CD4-positive, CD25-positive, alpha-beta regulatory T cell (primary cell): ENCODE results near the gene MRPS10. TPM values are rescaled to one million over a fixed set of nuclear protein-coding genes. Genes with fewer than 3 reads are reported as not detected.
"Not testable (repeated sequence)": the region's sequence is repeated elsewhere in the genome, so short reads cannot be mapped to it uniquely, and the experiment has no call there.

Experiments
- ATAC-seq, 2 donors: fragments of 150-1000 bp; cut with Tn5 transposase; one replicate each; pipeline ENCODE4 v1.10.0; 2021; ENCODE audit warnings: low read depth in 2 of 2, moderate number of reproducible peaks in 2 of 2, moderate library complexity in 1 of 2
- DNase-seq, 3 donors: peaks; one replicate each; pipeline versions ENCODE4 v3.0.0 to v3.0.0-alpha.2; 2012 to 2022; ENCODE audit warnings: mixed read lengths in 1 of 3
- H3K27ac ChIP-seq: one replicate; pipeline ENCODE4 v1.7.0; 2013; ENCODE audit warnings: mild to moderate bottlenecking, low read length; ENCODE audit not compliant: insufficient read depth, poor library complexity, severe bottlenecking
- H3K27me3 ChIP-seq: one replicate; pipeline ENCODE4 v1.7.0; 2013; ENCODE audit warnings: low read length; ENCODE audit not compliant: control insufficient read depth, insufficient read depth
- H3K36me3 ChIP-seq: one replicate; pipeline ENCODE4 v1.7.0; 2013; ENCODE audit warnings: mild to moderate bottlenecking, low read length, moderate library complexity; ENCODE audit not compliant: control insufficient read depth, insufficient read depth
- H3K4me1 ChIP-seq: 2 replicates; pipeline ENCODE4 v1.7.0; 2013; ENCODE audit warnings: mild to moderate bottlenecking, low read length; ENCODE audit not compliant: insufficient read depth, control insufficient read depth, poor library complexity, severe bottlenecking
- H3K4me3 ChIP-seq: one replicate; pipeline ENCODE4 v1.7.0; 2013; ENCODE audit warnings: low read depth, mild to moderate bottlenecking, low read length, moderate library complexity
- H3K9me3 ChIP-seq, 2 experiments: 1 replicate in 1 of 2; 2 replicates in 1 of 2; pipeline ENCODE4 v1.7.0; 2013; ENCODE audit warnings: low read length in 2 of 2, mild to moderate bottlenecking in 1 of 2, moderate library complexity in 1 of 2; ENCODE audit not compliant: control insufficient read depth in 2 of 2
- H3K27ac Mint-ChIP-seq, 3 donors: one replicate each; pipeline ENCODE4 v1.8.0; 2020 to 2022; ENCODE audit warnings: mild to moderate bottlenecking in 3 of 3, mixed read lengths in 3 of 3, moderate library complexity in 2 of 3
- H3K27me3 Mint-ChIP-seq: one replicate; pipeline ENCODE4 v1.8.0; 2022; ENCODE audit warnings: mild to moderate bottlenecking, mixed read lengths
- H3K36me3 Mint-ChIP-seq: one replicate; pipeline ENCODE4 v1.8.0; 2020; ENCODE audit warnings: mixed read lengths
- H3K4me1 Mint-ChIP-seq, 4 donors: one replicate each; pipeline ENCODE4 v1.8.0; 2020 to 2022; ENCODE audit warnings: mixed read lengths in 4 of 4, mild to moderate bottlenecking in 1 of 4
- H3K4me3 Mint-ChIP-seq, 4 donors: one replicate each; pipeline ENCODE4 v1.8.0; 2020 to 2022; ENCODE audit warnings: mild to moderate bottlenecking in 4 of 4, mixed read lengths in 4 of 4, moderate library complexity in 3 of 4
- H3K9me3 Mint-ChIP-seq, 7 donors: one replicate each; pipeline ENCODE4 v1.8.0; 2020 to 2022; ENCODE audit warnings: mixed read lengths in 7 of 7, mild to moderate bottlenecking in 3 of 7, moderate library complexity in 2 of 7
- polyA plus RNA-seq, 4 donors: library from polyadenylated mRNA; unstranded; fragments of 300-500 nt; fragmentation: Illumina TruSeq; gene quantifications; one replicate each; pipeline ENCODE4 v1.2.3, GENCODE V29; 2021
- total RNA-seq: library from RNA; stranded (reverse); gene quantifications from one replicate; pipeline ENCODE4 v1.2.3, GENCODE V29; 2022

Gene MRPS10
- total and polyA plus RNA-seq, 5 donors from 2014 or later = 16.2 to 53.9 (median 45.9) TPM

DNA sequence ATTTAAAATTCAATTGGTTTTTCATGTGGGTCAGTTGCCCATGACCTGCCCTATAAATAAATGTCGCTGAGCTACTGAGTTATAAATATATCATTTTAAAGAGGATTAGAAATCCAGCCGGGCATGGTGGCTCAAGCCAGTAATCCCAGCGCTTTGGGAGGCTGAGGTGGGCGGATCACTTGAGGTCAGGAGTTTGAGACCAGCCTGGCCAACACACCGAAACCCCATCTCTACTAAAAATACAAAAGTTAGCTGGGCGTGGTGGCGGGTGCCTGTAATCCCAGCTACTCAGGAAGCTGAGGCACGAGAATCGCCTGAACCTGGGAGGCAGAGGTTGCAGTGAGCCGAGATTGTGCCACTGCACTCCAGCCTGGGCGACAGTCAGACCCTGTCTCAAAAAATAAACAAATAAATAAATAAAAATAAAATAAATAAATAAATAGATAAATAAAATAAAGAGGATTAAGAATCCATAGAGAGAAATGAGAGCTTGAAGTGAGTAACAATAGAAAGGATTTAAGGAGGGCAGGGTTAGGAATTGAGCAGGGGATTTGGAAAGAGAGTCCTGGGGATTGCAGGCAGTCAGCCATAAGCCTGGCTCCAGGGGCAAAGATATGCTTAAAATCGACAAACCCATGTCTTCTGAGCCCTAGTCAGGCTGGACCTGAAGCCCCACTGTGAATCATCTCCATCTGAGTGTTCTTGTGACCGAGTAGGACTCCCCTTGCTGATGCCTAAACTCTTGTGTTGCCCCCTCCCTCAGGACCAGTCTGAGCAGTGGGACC lies 15.3 kb downstream of the MRPS10 start:
- H3K27me3 ChIP-seq, H3K9me3 Mint-ChIP-seq, ATAC-seq, H3K4me1 Mint-ChIP-seq, H3K27ac Mint-ChIP-seq, DNase-seq, H3K4me1 ChIP-seq, H3K27me3 Mint-ChIP-seq, H3K4me3 ChIP-seq, H3K9me3 ChIP-seq, H3K27ac ChIP-seq, H3K4me3 Mint-ChIP-seq: not testable (repeated sequence)
- H3K36me3 ChIP-seq = peaks cover 17% of the 10 kb centered on the region
- peaks cover 26% of the 10 kb centered on the region for H3K36me3 Mint-ChIP-seq

DNA sequence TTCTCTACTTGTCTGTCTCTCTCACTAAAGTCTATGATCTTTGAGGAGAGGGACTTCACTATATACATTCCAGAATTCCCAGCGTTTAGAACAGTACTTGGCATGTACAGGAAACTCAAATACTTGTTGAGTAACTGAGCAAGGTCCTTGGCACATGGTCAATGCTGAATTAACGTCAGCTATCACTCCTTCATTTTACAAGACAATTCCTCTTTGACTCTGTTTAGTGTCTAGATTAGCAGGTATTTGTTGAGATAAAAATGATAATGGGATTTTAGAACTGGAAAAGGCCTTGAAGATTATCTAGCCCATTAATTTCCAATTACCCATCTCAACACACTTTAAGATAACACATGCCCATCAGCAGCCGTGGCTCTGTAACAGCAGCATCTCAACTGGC lies 16.3 kb downstream of the MRPS10 start:
- H3K27me3 ChIP-seq = no peaks in the 10 kb centered on the region
- peak overlapping the region in 1 of 3 donors; percentile 69 for H3K27ac Mint-ChIP-seq
- peaks cover 12% of the 10 kb centered on the region for H3K36me3 ChIP-seq
- H3K9me3 ChIP-seq = no peaks in the 10 kb centered on the region
- H3K4me3 Mint-ChIP-seq = no peak overlapping the region
- H3K9me3 Mint-ChIP-seq = peaks cover 0 to 4% (median 0%) of the 10 kb centered on the region in 7 donors
- H3K4me1 ChIP-seq = no peaks in the 10 kb centered on the region
- H3K27ac ChIP-seq = no peak overlapping the region
- ATAC-seq (no peak), DNase-seq (no peak)
- peaks cover 26% of the 10 kb centered on the region for H3K36me3 Mint-ChIP-seq
- H3K4me1 Mint-ChIP-seq = peaks cover 2 to 7% (median 4%) of the 10 kb centered on the region in 4 donors
- H3K4me3 ChIP-seq = no peak overlapping the region
- no peaks in the 10 kb centered on the region for H3K27me3 Mint-ChIP-seq

DNA sequence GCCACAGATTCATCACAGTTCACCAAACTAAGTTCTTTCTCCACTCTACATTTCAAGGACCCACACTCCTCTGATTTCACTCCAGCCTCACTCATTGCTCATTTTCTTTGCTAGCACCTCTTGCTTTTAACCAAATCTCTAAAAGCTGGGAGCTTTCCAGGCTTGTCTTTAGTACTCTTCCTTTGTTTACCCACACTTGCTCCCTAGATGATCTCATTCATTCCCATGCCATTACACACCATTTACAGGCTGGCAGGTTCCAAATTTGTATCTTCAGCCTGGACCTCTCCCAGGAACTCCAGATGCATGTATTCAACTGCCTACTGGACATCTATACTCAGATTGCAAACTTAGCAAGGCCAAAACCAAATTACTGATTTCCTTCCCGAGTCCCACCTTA lies 17.6 kb downstream of the MRPS10 start:
- Histone ChIP-seq H3K36me3 (peaks cover 9% of the 10 kb centered on the region), H3K4me1 (no peaks in the 10 kb centered on the region), H3K4me3 (no peak overlapping the region), H3K27ac (no peak overlapping the region), H3K9me3 (no peaks in the 10 kb centered on the region), H3K27me3 (no peaks in the 10 kb centered on the region)
- no peak for DNase-seq
- no peaks in the 10 kb centered on the region for H3K27me3 Mint-ChIP-seq
- no peak for ATAC-seq
- peaks cover 0 to 4% (median 0%) of the 10 kb centered on the region in 7 donors for H3K9me3 Mint-ChIP-seq
- peaks cover 2 to 7% (median 4%) of the 10 kb centered on the region in 4 donors for H3K4me1 Mint-ChIP-seq
- peak overlapping the region in 1 of 4 donors; percentile 63 for H3K4me3 Mint-ChIP-seq
- H3K36me3 Mint-ChIP-seq = peaks cover 19% of the 10 kb centered on the region
- H3K27ac Mint-ChIP-seq = peak overlapping the region in 2 of 3 donors; percentile 10 to 23

DNA sequence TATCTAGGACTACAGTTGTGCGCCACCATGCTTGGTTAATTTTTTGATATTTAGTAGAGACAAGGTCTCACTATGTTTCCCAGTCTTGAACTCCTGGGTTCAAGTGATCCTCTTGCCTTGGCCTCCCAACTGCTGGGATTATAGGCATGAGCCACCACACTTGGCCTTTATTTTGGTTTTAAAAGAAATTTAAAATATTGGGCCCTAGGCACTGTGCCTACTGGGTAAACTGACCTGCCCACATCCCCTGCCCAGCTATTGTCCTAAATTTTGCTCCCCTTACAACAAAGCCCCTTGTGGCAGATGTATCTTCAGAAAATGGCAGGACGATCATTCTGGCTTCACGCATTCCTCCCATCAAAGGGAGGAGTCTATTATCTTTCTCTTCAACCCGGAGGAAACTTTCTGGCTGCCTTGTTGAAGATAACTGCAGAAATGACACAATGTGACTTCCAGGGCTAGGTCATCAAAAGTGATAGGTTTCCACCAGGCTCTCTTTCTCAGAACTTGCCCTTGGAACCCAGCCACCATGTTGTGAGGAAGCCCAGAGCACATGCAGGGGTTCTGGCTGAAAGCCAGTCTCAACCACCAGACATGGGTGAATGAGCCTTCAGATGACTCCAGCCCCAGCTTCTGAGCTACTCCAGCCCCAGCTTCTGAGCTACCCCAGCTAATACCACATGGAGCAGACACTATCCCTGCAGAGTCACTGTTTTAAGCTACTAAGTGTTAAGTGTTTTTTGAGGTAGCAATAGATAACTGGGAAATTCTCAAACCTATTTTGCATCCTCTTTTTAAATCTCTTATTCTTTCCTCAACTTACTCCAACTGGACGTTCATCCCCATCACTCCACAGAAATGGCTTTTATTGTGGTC lies 18.3 kb downstream of the MRPS10 start:
- Histone ChIP-seq H3K4me3 (no peak overlapping the region), H3K36me3 (peaks cover 3% of the 10 kb centered on the region), H3K27me3 (no peaks in the 10 kb centered on the region), H3K9me3 (no peaks in the 10 kb centered on the region), H3K4me1 (no peaks in the 10 kb centered on the region), H3K27ac (no peak overlapping the region)
- Mint-ChIP-seq H3K27ac (no peak overlapping the region), H3K4me1 (peaks cover 2 to 7% (median 4%) of the 10 kb centered on the region in 4 donors), H3K36me3 (peaks cover 19% of the 10 kb centered on the region), H3K9me3 (peaks cover 0 to 4% (median 0%) of the 10 kb centered on the region in 7 donors), H3K4me3 (no peak overlapping the region), H3K27me3 (no peaks in the 10 kb centered on the region)
- DNase-seq = no peak
- ATAC-seq = no peak

DNA sequence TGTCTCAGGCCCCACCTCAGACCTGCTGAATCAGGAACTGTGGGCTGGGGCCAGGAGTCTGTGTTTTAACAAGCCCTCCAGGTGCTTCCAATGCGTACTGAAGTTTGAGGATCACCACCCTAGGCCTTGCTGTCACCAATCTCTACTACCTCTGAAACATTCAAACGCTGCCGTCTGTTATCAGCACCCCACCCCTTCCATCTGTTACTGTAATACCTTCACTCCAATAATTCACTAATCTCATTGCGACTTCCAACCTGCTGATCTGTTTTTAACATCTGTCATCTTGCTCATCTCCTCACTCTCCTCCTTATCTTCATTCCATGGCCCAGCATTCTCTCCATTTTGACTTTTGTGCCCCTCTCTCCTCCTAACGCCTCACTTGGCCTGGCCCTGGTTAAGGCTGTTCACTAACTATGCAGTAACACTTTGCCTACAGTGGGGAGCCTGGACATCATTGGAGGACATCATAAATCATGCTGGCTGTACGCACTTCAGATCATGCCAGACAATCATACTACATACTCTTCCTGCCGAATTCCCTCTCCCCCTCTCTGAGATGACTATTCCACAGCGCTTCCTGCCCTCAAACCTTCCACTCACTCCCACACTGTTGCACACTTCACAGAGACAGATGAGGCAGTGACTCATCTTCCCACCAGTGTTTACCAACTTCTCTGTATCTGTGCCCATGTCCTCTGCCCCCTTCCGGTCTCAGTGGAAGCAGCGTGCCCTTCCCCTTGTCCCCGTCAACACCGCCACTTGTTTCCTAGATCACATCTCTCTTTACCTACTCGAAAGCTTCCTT lies 19.9 kb downstream of the MRPS10 start:
- Histone ChIP-seq H3K9me3 (no peaks in the 10 kb centered on the region), H3K27me3 (no peaks in the 10 kb centered on the region), H3K36me3 (no peaks in the 10 kb centered on the region), H3K4me1 (no peaks in the 10 kb centered on the region), H3K4me3 (no peak overlapping the region), H3K27ac (no peak overlapping the region)
- H3K27ac Mint-ChIP-seq = no peak overlapping the region
- H3K27me3 Mint-ChIP-seq = no peaks in the 10 kb centered on the region
- DNase-seq = peak in 1 of 3 donors; percentile 20
- peaks cover 0 to 4% (median 0%) of the 10 kb centered on the region in 7 donors for H3K9me3 Mint-ChIP-seq
- ATAC-seq = peak; percentile 71 to 73
- H3K4me3 Mint-ChIP-seq = no peak overlapping the region
- peaks cover 2 to 7% (median 4%) of the 10 kb centered on the region in 4 donors for H3K4me1 Mint-ChIP-seq
- H3K36me3 Mint-ChIP-seq = peaks cover 19% of the 10 kb centered on the region

DNA sequence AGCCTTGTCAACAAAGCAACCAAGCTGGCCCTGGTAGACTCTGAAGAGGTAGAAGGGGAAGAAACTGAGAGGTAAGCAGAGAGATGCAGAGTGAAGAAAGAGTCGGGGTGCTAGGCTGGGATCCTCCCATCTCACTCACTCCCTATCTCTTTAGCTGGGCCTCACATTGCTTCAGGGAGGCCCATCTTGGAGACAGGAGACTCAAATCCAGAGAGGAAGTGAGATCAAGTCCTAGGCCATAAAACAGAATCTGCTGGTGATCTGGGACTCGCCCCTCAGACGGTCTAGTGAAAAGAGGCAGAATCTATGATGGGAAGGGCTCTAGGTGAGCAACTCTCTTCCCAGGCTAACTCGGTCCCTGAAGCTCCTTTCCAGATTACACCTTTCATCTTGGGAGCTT lies 22.2 kb downstream of the MRPS10 start:
- H3K36me3 Mint-ChIP-seq = peaks cover 22% of the 10 kb centered on the region
- H3K9me3 Mint-ChIP-seq = peaks cover 0 to 4% (median 0%) of the 10 kb centered on the region in 7 donors
- no peaks in the 10 kb centered on the region for H3K4me1 ChIP-seq
- no peaks in the 10 kb centered on the region for H3K27me3 ChIP-seq
- DNase-seq (no peak), ATAC-seq (no peak)
- peaks cover 2 to 7% (median 4%) of the 10 kb centered on the region in 4 donors for H3K4me1 Mint-ChIP-seq
- no peaks in the 10 kb centered on the region for H3K27me3 Mint-ChIP-seq
- no peak overlapping the region for H3K4me3 Mint-ChIP-seq
- H3K36me3 ChIP-seq = no peaks in the 10 kb centered on the region
- no peaks in the 10 kb centered on the region for H3K9me3 ChIP-seq
- no peak overlapping the region for H3K27ac Mint-ChIP-seq
- H3K4me3 ChIP-seq = no peak overlapping the region
- H3K27ac ChIP-seq = no peak overlapping the region

DNA sequence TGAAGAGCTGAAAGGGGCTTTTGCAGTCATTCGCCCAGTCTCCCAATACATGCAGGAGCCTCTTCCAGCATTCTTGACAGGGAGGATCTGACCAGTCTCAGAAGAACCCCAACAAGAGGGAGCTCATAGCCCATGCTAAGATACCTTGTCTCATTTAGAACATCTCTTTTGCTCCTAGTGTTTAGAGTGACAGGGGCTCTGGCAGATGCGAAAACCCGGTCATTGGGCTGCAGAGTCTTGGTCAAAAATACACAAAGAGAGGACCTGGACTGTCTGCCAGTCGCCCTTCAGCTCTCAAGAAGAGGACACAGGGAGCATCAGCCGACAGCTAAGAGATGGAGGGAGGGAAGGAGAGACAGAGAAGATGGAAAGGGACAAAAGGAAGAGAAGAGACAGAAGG lies 23.6 kb downstream of the MRPS10 start:
- DNase-seq (no peak), ATAC-seq (no peak)
- no peaks in the 10 kb centered on the region for H3K9me3 Mint-ChIP-seq
- no peak overlapping the region for H3K4me3 Mint-ChIP-seq
- H3K4me1 Mint-ChIP-seq = peaks cover 0 to 2% (median 0%) of the 10 kb centered on the region in 4 donors
- no peaks in the 10 kb centered on the region for H3K36me3 ChIP-seq
- no peak overlapping the region for H3K4me3 ChIP-seq
- peaks cover 11% of the 10 kb centered on the region for H3K36me3 Mint-ChIP-seq
- H3K9me3 ChIP-seq = no peaks in the 10 kb centered on the region
- no peaks in the 10 kb centered on the region for H3K4me1 ChIP-seq
- no peak overlapping the region for H3K27ac Mint-ChIP-seq
- H3K27ac ChIP-seq = no peak overlapping the region
- no peaks in the 10 kb centered on the region for H3K27me3 Mint-ChIP-seq
- H3K27me3 ChIP-seq = no peaks in the 10 kb centered on the region
